Activated CD4-positive, alpha-beta T cell treated with anti-CD3 and anti-CD28 coated beads, Interleukin-2, amount 10 ng/mL, durations not matched to agents 7 days and 5 days (primary cell): ENCODE results near the gene TMEM45A. TPM values are rescaled to one million over a fixed set of nuclear protein-coding genes. Genes with fewer than 3 reads are reported as not detected.

Source experiments
- CTCF ChIA-PET: fragments of 350-600 bp; sonication (Branson Sonifier 250); formaldehyde crosslinking; loops from one replicate; lab custom pipeline; 2021; ENCODE audit warnings: antibody characterized with exemption; lab: Charles Lee
- POLR2A ChIA-PET: fragments of 350-600 bp; sonication (Branson Sonifier 250); formaldehyde crosslinking; loops from one replicate; lab custom pipeline; 2021; ENCODE audit warnings: antibody characterized with exemption; lab: Charles Lee
- DNase-seq: peaks from one replicate; pipeline ENCODE4 v3.0.0-alpha.2; 2020
- H3K27ac Mint-ChIP-seq: one replicate; pipeline ENCODE4 v1.8.0; 2021; ENCODE audit warnings: mild to moderate bottlenecking, moderate library complexity, mixed read lengths
- H3K27me3 Mint-ChIP-seq: one replicate; pipeline ENCODE4 v1.8.0; 2021; ENCODE audit warnings: mixed read lengths
- H3K36me3 Mint-ChIP-seq: one replicate; pipeline ENCODE4 v1.8.0; 2021; ENCODE audit warnings: low read depth, mixed read lengths
- H3K4me1 Mint-ChIP-seq: one replicate; pipeline ENCODE4 v1.8.0; 2021; ENCODE audit warnings: mixed read lengths
- H3K4me3 Mint-ChIP-seq: one replicate; pipeline ENCODE4 v1.8.0; 2021; ENCODE audit warnings: mild to moderate bottlenecking, moderate library complexity, mixed read lengths
- H3K9me3 Mint-ChIP-seq: one replicate; pipeline ENCODE4 v1.8.0; 2021; ENCODE audit warnings: mixed read lengths
- total RNA-seq, 2 experiments: library from RNA; stranded (reverse); gene quantifications; one replicate each; pipeline ENCODE4 v1.2.3, GENCODE V29; 2021

Gene TMEM45A
- total RNA-seq, 2 experiments from 2014 or later = 0.15 to 0.17 TPM

- CTCF ChIA-PET = interaction anchor here (0.6 kb wide), 1 partner anchor 243 kb away, joined by 3 read pairs; no protein-coding TSS in a partner anchor
- no peak overlapping the region for H3K4me3 Mint-ChIP-seq
- H3K9me3 Mint-ChIP-seq = no peaks in the 10 kb centered on the region
- no peak overlapping the region for H3K27ac Mint-ChIP-seq
- H3K27me3 Mint-ChIP-seq = peaks cover 5% of the 10 kb centered on the region
- DNase-seq = no peak
- POLR2A ChIA-PET = no interaction called here
- H3K36me3 Mint-ChIP-seq = no peaks in the 10 kb centered on the region
- H3K4me1 Mint-ChIP-seq = no peaks in the 10 kb centered on the region
These were observed 30.8 kb downstream of the TMEM45A start for GRCh38 chr3:100523050-100523760.

GRCh38 chr3:100525753-100526612 lies 33.6 kb downstream of the TMEM45A start:
- peaks cover 11% of the 10 kb centered on the region for H3K27me3 Mint-ChIP-seq
- CTCF ChIA-PET = no interaction called here
- no peak overlapping the region for H3K4me3 Mint-ChIP-seq

GRCh38 chr3:100526613-100527346 lies 34.4 kb downstream of the TMEM45A start:
- POLR2A ChIA-PET = no interaction called here

More at GRCh38 chr3:100525753-100526612, 33.6 kb downstream of the TMEM45A start:
- Mint-ChIP-seq H3K4me1 (no peaks in the 10 kb centered on the region), H3K9me3 (no peaks in the 10 kb centered on the region), H3K36me3 (no peaks in the 10 kb centered on the region), H3K27ac (no peak overlapping the region)
- POLR2A ChIA-PET = interaction anchor here (0.7 kb wide), 1 partner anchor 36 kb away, joined by 3 read pairs; no protein-coding TSS in a partner anchor
- no peak for DNase-seq

GRCh38 chr3:100527347-100527735 lies 34.9 kb downstream of the TMEM45A start:
- Mint-ChIP-seq H3K4me3 (no peak overlapping the region), H3K36me3 (no peaks in the 10 kb centered on the region), H3K9me3 (no peaks in the 10 kb centered on the region), H3K27me3 (peaks cover 11% of the 10 kb centered on the region), H3K4me1 (no peaks in the 10 kb centered on the region), H3K27ac (no peak overlapping the region)
- POLR2A ChIA-PET = no interaction called here
- no peak for DNase-seq
- CTCF ChIA-PET = no interaction called here

More at GRCh38 chr3:100526613-100527346, 34.4 kb downstream of the TMEM45A start:
- Mint-ChIP-seq H3K9me3 (no peaks in the 10 kb centered on the region), H3K4me1 (no peaks in the 10 kb centered on the region), H3K36me3 (no peaks in the 10 kb centered on the region), H3K27ac (no peak overlapping the region), H3K27me3 (peaks cover 11% of the 10 kb centered on the region), H3K4me3 (no peak overlapping the region)
- DNase-seq = no peak
- CTCF ChIA-PET = no interaction called here

GRCh38 chr3:100531093-100531492 lies 38.7 kb downstream of the TMEM45A start:
- Mint-ChIP-seq H3K27me3 (peaks cover 14% of the 10 kb centered on the region), H3K9me3 (no peaks in the 10 kb centered on the region), H3K27ac (no peak overlapping the region), H3K4me1 (no peaks in the 10 kb centered on the region), H3K4me3 (no peak overlapping the region), H3K36me3 (no peaks in the 10 kb centered on the region)
- ChIA-PET POLR2A (no interaction called here), CTCF (interaction anchor here (1.0 kb wide), 1 partner anchor 16 kb away, joined by 3 read pairs; no protein-coding TSS in a partner anchor)
- DNase-seq = no peak

GRCh38 chr3:100532411-100532810 lies 40.0 kb downstream of the TMEM45A start:
- Mint-ChIP-seq H3K36me3 (no peaks in the 10 kb centered on the region), H3K9me3 (no peaks in the 10 kb centered on the region), H3K27ac (no peak overlapping the region), H3K27me3 (peaks cover 10% of the 10 kb centered on the region), H3K4me1 (no peaks in the 10 kb centered on the region), H3K4me3 (no peak overlapping the region)
- POLR2A ChIA-PET = no interaction called here
- CTCF ChIA-PET = no interaction called here
- DNase-seq = no peak

- no peaks in the 10 kb centered on the region for H3K4me1 Mint-ChIP-seq
- no peak overlapping the region for H3K27ac Mint-ChIP-seq
- ChIA-PET CTCF (no interaction called here), POLR2A (no interaction called here)
- no peak for DNase-seq
- peaks cover 9% of the 10 kb centered on the region for H3K27me3 Mint-ChIP-seq
- H3K9me3 Mint-ChIP-seq = no peaks in the 10 kb centered on the region
- H3K4me3 Mint-ChIP-seq = no peak overlapping the region
- H3K36me3 Mint-ChIP-seq = no peaks in the 10 kb centered on the region
These were observed 40.8 kb downstream of the TMEM45A start for GRCh38 chr3:100533176-100533575.

DNA sequence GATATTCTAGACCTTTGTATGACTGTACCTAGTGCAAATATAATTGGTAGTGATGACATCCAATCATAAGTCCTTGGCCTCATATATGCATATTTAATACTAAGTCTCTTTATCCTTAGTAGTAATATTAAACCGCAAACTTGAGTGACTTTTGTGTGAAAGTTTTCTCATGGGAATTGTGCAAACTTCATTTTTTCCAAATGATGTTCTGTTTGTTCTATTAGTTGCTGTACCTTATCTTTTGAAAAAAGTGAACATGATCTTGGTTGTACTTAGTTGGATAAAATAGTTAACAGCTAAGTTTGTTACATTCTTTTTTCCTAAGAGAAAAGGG lies 43.2 kb downstream of the TMEM45A start:
- ChIA-PET CTCF (no interaction called here), POLR2A (no interaction called here)
- Mint-ChIP-seq H3K27ac (no peak overlapping the region), H3K4me3 (no peak overlapping the region), H3K36me3 (no peaks in the 10 kb centered on the region), H3K27me3 (peaks cover 4% of the 10 kb centered on the region), H3K9me3 (no peaks in the 10 kb centered on the region), H3K4me1 (no peaks in the 10 kb centered on the region)
- no peak for DNase-seq

DNA sequence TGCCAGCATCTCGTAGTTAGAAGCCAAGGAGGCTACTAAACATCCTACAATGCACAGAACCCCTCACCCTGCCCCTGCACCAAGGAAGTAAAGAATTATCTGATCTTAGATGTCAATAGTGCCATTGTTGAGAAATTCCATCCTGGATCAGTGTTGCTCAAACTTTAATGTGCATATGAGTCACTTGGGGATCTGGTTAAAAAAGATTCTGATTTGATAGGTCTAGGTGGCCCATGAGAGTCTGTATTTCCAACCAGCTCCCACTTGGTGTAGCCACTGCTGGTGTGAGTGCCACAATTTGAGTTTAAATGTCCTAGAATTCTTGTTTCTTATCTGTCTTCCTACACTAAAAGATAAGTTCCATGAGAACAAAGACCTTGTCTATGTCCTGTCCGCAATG lies 43.7 kb downstream of the TMEM45A start:
- Mint-ChIP-seq H3K4me1 (no peaks in the 10 kb centered on the region), H3K4me3 (no peak overlapping the region), H3K27ac (no peak overlapping the region), H3K36me3 (no peaks in the 10 kb centered on the region), H3K27me3 (peaks cover 4% of the 10 kb centered on the region), H3K9me3 (no peaks in the 10 kb centered on the region)
- ChIA-PET POLR2A (no interaction called here), CTCF (no interaction called here)
- DNase-seq = no peak

- H3K27me3 Mint-ChIP-seq = peaks cover 2% of the 10 kb centered on the region
- no peaks in the 10 kb centered on the region for H3K4me1 Mint-ChIP-seq
- no peak overlapping the region for H3K27ac Mint-ChIP-seq
- ChIA-PET CTCF (no interaction called here), POLR2A (no interaction called here)
- no peak for DNase-seq
- H3K4me3 Mint-ChIP-seq = no peak overlapping the region
- no peaks in the 10 kb centered on the region for H3K9me3 Mint-ChIP-seq
- H3K36me3 Mint-ChIP-seq = no peaks in the 10 kb centered on the region
These were observed 45.4 kb downstream of the TMEM45A start for GRCh38 chr3:100537646-100538338.

DNA sequence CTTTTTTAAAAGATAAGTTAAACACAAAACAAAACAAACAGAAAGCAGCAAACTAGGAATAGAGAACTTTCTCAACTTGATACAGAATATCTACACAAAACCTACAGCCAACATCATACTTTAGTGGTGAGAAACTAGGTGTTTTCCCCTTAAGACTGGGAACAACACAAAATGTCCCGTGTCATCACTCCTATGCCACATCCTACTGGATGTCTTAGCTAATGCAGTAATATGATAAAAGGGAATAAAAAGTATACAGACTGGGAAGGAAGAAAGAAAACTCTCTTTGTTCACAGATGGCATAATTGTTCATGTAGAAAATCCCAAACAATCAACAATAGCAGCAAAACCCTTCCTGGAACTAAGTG lies 45.9 kb downstream of the TMEM45A start:
- no peak for DNase-seq
- ChIA-PET CTCF (no interaction called here), POLR2A (no interaction called here)
- no peaks in the 10 kb centered on the region for H3K36me3 Mint-ChIP-seq
- no peak overlapping the region for H3K27ac Mint-ChIP-seq
- H3K4me1 Mint-ChIP-seq = no peaks in the 10 kb centered on the region
- no peaks in the 10 kb centered on the region for H3K9me3 Mint-ChIP-seq
- peaks cover 2% of the 10 kb centered on the region for H3K27me3 Mint-ChIP-seq
- no peak overlapping the region for H3K4me3 Mint-ChIP-seq

GRCh38 chr3:100540791-100541334 lies 48.4 kb downstream of the TMEM45A start:
- ChIA-PET CTCF (no interaction called here), POLR2A (no interaction called here)
- peaks cover 12% of the 10 kb centered on the region for H3K27me3 Mint-ChIP-seq
- DNase-seq = no peak
- H3K27ac Mint-ChIP-seq = no peak overlapping the region
- no peaks in the 10 kb centered on the region for H3K36me3 Mint-ChIP-seq
- no peaks in the 10 kb centered on the region for H3K4me1 Mint-ChIP-seq
- H3K4me3 Mint-ChIP-seq = no peak overlapping the region
- H3K9me3 Mint-ChIP-seq = no peaks in the 10 kb centered on the region
